Measurements from ENCODE around the gene ULK2.

- no peak for TF ChIP-seq CTCF (IDR thresholded peaks at IDR 0.05 in 2 of 3, conservative IDR thresholded peaks at IDR 0.05 in 1 of 3; ENCODE audit: control insufficient read depth in 2 of 3, extremely low read depth in 1 of 3, insufficient read depth in 1 of 3, low read depth in 3 of 3, low read length in 3 of 3)
- no peak for TF ChIP-seq NFIC (IDR thresholded peaks at IDR 0.05; ENCODE audit: low read depth, low read length)
- no peak for TF ChIP-seq POLR2A (IDR thresholded peaks at IDR 0.05; ENCODE audit: low read depth, low read length)
- no peak for TF ChIP-seq EZH2 (IDR thresholded peaks at IDR 0.05; ENCODE audit: borderline replicate concordance, control insufficient read depth, low read depth, low read length)
- no peak for TF ChIP-seq FOXM1 (IDR thresholded peaks at IDR 0.05; ENCODE audit: low read depth, low read length)
- TF ChIP-seq TAF1 (IDR thresholded peaks at IDR 0.05; ENCODE audit: borderline replicate concordance, low read depth, low read length), result no peak
These were observed 121.2 kb downstream of the ULK2 start for GRCh38 chr17:19746517-19746916.
